Measurements from ENCODE around the gene NEO1.

Gene NEO1

DNA sequence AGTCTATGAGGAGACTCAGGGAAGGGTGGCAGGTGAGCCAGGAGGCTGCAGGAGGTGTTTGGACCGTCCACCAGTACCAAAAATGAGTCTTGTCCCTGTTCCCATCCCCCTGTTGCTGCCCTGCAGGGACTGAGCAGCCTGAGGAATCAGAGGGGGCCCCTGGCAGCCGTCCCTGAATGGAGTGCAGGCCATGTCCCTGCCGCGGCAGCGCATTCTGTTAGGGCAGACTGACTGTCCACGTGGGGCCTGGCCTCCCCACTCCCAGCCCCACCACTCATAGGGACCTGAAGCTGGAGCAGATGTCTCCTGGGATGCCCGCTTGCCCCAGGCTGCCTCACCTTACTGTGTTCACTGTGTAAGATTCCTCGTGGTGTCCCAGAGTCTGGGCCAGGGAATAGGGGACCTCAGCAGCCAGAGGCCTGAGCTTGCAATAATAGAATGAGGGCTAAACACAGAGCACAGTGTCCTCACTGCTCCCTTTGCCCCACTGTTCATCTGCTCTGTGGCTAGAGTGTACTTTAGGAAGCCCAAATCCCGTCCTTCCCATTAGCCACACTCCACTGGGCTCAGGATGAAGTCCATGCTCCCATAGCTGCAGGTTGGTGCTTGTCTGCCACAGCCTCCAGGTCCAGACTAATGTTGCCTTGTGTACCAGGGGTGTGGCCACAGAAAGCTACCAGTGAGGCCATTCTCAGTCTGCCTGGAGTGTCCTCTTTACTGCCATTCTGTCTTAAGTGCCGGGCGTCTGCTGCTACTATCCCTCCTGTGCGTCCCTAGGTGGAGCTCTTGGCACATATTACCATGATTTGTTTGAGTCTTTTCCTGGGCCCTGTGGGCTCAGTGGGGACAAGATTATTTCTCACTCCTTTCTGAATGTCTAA lies 253.3 kb downstream of the NEO1 start:
- peak; percentile 13 to 17 for DNase-seq (ENCODE audit: low read depth in 2 of 2)

DNA sequence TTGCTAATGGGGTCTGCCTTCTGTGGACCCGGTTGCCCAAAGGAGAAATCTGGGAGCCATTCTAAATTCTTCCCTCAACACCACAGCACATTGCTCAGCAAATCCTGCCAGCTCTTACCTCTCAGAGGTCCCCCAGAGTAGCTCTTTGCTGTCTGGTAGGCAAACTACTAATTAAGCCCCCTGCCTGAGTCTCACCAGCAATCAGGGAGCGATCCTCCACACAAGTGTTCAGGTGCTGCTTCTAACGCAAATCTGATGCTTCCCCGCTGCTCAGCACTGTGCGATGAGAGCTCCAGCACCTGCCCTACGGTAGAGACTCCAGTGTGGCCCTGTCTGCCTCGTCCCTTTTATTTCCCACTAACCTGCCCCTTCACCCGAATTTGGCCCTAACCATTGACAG lies 256.0 kb downstream of the NEO1 start:
- DNase-seq (ENCODE audit: low read depth in 2 of 2) = no peak

DNA sequence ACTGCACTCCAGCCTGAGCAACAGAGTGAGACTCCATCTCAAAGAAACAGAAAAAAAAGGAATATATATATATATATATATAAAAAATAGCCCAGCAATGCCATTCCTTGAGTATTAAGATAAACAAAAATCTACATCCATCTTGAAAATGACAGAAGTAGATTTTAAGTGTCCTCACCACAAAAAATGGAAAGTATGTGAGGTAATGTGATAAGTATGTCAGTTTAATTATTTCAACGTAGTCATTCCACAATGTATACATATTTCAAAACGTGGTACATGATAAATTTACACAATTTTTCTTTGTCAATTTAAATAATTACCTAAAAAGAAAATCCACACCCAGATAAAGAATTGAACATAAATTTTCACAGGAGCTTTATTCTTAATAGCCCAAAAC lies 261.6 kb downstream of the NEO1 start:
- peak in 1 of 2 experiments; percentile 10 for DNase-seq (ENCODE audit: low read depth in 2 of 2)

DNA sequence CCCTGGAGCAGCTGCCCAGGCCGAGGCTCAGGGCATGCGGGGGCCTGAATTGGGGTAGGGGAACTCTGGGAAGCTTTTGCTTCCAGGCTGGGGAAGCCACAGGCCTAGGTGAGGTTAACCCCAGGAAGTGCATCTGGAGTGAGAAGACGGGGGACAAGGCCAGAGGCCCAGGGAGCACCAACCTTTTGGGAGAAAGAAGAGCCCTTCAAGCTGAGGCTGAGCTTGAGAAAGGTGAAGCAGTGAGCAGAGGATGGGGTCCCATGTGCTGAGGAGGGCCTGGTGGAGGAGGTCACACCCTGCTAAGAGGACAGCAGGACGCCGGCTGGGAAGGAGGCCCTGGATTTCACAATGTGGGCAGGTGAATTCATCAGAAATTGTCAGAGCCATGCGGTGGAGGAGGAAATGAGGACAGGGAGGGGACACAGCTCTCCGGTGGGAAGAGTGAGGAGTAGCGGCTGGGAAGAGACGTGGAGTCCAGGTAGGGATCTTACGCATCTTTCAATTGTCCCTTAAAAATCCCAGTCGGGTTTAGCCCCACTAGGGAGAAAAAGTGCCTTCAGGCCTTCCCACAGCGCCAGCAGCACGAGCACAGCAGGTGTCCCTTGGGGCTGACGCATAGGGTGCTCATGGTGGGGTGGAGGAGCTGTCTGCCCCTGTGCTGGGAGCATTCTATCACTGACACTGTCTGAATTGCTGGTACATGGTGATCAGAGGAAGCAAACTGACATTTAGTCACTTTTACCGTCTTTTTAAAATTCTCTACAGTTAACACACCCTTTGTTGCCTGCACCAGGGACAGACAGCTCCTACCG lies 265.6 kb downstream of the NEO1 start:
- DNase-seq (ENCODE audit: low read depth in 2 of 2) = no peak

DNA sequence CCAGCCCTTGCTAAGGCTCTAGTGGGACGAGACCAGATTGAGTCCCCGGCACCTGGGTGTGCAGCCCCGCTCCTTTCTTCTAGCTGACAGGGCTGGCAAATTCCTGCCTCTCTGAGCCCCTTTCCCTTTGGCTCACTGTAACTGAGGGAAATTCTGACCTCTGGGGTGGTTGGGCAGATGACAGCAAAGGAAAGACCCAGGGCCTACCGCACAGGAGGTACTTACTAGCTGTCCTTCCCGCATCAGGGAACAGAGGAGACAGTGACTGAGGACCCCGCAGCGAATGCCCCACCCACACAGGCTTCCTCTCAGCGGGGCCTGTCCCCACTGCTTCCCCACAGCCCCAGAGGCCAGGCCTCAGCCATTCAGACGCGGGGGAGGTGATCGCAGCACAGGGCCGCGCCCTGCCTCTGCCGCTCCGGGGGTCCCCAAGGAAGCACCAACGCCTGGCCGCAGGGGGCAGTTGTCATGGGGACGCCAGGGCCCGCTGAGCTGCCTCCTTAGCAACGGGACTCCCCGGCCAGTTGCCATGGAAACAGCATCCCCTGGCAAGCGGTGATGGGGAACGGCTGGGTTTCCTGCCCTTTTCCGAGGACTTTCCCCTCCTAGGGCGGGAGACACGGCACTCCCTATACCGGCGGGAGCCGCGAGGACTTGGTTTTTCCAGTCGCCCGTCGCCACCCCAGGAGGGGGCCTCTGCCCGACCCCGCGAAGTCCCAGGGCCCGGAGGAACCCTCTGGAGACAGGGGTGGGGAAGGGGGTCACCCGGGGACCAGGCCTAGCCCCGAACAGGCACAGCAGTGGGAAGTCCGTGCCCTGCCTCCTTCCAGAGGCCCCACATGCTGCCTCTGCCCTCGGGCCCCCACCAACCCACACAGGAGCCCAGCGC lies 266.4 kb downstream of the NEO1 start:
- DNase-seq (ENCODE audit: low read depth in 2 of 2) = no peak

DNA sequence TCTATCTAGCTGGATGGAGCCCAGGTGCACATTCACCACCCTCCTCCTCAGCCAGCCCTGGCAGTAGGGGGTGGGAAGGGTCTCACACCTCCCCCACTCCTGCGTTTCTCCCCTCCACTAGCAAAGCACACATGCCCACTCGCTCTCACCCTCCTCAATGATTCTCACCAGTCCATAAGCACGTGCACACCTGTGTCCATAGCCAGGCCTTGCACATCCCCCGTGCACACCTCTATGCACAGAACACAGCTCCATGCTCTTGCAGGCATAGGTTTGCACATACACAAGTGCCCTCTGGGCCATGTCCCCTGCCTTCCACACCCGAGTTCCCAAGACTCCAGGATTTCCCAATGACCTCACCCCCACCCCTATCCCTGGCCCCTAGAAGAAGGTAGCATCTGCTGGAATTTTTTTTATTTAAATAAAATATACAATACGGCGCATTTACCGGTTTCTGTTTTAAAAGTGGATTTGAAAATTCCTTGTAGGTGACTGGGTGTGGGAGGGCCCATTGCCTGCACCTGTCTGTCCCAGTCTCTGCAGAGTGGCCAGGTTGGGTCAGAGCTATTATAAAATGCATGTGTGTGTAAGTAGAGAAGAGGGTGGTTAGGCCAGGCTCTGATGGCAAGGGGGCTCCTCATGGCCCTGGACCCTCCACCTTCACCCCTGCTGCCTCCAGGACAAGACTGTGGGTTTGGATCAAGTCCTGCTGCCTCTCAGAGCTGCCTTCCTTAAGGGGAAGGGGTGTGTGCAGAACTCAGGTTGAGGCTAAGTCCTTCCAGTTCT lies 267.4 kb downstream of the NEO1 start:
- no peak for DNase-seq (ENCODE audit: low read depth in 2 of 2)

DNA sequence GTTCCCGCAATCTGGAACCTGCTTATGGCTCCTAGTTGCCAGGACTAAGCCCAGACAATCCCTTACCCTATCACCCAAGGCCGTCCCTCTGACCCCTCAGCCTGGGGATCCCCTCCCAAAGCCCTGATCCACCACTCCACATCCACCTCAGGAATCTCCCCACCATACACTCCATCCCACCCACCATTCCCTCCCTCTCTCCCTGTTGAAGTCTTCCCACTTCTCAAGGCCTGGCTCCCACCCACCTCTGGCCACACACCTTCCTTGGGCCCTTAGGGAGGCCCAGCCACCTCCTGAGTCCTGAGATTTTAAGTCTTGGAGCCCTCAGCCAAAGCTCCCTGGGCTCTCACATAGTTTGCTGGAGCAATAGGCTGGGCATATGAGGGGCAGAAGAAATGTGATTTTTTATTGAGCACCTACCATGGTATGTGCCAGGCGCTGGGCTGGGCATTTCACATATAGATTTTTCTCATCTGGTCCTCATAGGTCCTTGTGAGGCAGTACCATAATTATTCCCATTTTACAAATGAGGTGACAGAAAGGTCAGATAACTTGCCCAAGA lies 268.4 kb downstream of the NEO1 start:
- no peak for DNase-seq (ENCODE audit: low read depth in 2 of 2)

DNA sequence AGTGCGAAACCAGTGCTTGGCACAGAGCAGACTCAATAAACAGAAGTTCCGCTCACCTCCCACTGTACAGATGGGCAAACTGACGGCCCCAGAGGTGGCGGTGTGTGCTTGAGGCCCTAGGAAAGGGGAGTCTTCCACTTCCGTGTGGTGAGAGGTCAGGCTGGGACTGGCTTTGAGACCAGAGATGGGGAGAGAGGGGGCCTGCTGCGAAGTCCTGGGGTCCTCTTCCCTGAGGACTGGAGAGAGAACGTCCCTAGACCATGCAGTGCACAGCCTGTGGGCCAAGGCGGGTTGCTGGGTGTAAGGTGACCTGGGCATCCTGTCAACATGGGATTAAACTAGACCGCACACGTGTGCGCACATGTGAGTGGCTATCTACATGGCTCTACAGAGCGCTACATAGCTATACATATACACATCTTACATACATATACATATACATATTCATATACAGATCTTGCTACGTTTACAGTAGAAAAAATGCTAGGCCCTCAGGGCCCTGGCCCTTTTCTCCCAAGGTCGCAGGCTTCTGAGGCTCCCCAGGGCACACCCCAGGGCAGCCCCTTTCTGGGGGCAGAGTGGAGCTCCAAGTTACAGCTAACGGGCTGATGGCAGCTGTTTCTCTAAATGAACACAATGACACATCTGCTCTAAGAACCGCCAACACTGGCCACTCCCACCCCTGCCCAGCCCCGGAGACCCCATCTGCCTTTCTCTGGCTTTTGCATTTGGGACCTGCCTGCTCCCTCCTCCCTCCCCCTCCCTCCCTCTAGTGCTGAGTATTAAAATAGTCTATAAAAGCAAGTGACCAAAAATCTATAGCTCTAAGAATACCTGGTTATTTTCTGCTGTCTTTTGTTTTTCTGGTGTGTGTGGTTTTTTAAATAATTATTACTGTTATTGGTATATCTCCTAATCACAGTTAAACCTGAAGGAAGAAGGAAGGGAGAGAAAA lies 269.5 kb downstream of the NEO1 start:
- no peak for DNase-seq (ENCODE audit: low read depth in 2 of 2)

DNA sequence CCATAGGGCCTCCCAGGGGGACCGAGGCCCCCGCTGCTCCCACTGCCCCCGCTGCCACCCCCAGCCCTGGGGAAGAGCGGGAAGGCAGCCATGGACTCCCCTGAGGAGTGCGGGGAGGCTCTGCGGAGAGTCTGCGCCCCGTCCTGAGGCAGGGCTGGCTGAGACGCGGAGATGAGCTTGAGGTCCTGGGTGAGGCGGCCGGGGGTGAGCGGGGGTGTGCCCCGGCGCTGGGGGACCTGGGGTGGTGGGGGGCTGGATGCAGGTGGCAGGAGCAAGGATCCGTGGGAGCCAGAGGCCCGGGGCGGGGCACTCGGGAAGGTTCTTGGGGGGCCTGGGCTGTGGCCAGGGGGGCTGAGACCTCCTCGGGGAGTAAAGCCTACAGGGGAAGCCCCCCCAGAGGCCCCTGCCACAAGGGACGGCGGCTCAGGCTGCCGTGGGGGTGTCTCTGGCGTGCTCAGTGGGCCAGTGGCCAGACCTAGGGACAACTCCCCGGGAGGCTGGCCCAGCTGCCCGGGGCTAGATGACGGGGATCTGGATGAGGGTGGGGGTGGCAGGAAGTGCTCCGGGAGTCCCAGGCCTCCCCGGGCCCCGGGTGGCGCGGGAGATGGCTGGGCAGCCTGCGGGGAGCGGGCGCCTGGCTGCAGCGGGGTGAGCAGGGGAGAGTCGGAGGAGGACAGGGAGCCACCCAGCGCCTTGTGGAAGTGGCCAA lies 270.6 kb downstream of the NEO1 start:
- DNase-seq (ENCODE audit: low read depth in 2 of 2) = no peak

DNA sequence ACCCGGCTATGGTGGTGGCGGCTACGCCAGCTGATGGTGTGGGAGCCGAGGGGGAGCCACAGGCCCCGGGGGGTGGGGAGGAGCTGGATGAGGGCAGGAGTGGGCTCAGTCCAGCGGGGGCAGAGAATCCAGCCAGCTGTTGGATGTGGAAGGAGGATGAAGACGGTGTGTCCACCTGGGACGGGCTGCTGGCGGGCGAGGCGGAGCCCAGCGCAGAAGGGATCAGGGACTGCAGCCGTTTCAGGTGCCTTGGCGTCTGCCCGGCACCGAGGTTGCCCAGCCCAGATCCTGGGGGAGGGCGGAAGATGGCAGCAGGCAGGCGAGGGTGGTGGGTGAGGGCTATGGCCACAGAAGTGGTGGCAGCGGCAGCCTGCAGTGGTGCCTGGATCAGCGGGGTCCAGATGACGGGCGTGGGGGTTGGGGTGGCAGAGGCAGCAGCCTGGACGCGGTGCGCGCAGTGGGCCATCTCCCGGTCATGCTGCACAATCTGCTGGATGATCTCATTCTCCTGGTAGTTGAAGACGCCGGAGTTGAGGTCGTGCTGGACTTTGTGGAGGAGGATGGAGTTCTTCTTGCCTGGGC lies 271.2 kb downstream of the NEO1 start:
- no peak for DNase-seq (ENCODE audit: low read depth in 2 of 2)

DNA sequence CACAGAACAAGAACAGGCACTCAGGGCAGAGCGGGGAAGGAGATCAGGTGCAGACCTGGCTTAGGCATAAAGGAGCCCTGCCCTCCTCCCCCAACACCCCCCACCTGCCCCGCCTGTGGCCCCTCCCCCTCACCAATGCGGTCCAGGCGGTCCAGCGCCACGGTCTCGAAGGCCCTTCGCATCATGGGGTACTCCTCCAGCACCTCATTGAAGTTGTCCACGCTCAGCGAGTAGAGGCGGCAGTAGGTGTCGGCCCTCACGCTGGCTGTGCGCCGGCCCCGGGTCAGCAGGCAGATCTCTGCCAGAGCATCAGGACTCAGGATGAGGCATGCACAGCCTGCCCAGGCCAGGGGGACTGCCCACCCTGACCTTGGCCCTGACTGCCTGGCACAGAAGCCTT lies 271.7 kb downstream of the NEO1 start:
- DNase-seq (ENCODE audit: low read depth in 2 of 2) = no peak

DNA sequence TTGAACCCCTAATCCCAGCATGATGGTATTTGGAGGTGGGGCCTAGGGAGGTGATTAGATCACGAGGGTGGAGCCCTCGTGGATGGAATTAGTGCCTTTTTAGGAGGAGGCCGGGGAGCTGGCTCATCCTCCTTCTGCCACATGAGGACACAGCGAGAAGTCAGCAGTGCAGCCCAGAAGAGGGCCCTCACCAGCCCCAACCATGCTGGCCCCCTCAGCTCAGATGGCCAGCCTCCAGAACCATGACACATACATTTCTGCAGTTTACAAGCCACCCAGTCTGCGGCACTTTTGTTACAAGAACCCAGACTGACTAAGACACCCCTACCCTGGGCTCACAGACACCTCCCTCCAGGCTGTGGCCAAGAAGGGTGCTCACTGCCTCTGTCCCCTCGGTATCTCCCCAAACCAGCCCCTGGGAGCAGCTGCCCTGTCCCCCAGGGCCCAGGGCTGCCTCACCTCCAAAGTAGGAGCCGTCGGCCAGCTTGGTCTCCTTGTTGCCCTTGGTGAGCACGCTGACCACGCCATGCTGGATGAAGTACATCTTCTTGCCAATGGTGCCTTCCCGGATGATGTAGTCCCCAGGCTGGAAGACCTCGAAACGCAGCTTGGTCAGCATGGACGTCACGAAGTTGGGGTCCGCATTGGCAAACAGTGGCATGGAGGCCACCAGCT lies 272.4 kb downstream of the NEO1 start:
- DNase-seq (ENCODE audit: low read depth in 2 of 2) = no peak

DNA sequence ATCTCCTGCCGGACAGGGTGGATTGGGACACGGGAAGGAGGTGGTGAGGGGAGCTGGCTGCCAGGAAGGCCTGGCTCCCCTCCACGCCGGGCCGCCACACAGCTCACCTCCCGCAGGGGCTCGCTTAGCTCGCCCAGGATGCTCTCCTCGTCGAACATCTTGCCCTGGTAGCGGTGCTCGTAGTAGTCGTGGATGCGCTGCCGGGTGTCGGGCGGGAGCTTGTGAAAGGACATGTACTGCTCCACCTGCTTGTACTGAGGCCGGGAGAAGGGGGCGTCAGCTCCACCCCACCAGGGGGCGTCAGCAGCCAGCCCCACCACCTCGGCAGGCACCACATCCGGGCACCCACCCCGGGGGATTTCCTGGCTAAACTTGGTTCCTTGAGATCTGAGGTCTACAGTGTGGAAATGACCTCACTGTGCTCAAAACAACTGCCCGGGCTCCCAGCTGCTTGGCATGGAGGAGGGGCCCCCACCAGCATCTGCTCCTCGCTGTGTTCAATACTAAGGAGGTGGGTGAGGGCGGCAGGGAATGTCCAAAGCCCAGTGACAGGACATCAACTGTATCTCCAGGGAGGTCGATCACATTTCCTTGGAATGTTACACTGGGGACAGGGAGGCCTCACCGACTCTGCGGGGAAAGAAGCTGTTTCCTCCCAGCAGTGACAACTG lies 273.1 kb downstream of the NEO1 start:
- DNase-seq (ENCODE audit: low read depth in 2 of 2) = no peak

DNA sequence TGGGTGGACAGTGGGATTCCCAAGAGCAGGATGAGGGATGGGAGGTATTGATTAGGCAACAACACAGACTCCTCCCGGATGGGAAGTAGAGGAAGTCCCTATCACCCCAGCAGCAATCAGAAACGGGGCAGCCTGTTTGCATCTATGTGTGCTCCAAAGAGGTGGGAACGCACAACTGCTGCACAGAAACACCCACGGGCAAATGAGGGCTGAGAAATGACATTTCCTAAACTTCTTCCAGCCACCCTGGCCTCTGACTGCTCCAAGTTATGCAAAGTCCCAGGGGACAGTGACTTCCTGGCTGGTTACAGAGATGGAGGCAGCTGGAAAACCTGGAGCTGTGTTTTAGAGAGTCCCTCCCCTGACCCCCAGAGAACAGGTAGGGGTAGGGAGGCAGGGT lies 273.9 kb downstream of the NEO1 start:
- DNase-seq (ENCODE audit: low read depth in 2 of 2) = no peak

DNA sequence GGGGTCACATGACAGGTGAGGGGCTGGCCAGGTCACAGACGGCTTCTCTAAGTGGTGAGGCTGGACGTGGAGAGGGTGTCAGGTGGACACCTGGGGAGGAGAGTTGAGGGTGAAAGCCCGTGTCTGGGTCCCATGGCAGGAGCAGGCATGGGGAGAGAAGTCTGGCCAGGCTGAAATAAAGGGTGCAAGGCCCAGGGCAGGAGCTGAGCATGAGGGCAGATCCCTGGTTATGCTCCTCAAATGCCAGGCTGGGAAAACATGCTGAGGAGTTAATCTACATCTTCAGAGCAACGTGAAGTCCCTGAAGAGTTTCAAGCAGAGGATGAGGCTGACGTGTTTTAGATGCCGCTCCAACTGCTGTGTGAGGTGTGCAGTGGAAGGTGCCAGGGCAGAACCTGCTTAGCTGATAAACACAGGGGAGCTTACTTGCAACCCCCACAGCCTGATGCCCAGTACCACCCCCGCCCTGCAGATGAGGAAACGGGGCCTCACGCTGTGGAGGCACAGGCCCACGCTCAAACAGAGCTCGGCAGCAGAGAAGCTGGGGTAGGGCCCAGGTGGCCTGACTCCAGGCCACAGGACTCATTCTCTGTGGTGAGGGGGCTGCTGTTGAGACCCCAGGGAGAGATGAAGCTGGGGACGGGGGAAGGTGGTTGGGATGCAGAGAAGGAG lies 276.0 kb downstream of the NEO1 start:
- no peak for DNase-seq (ENCODE audit: low read depth in 2 of 2)

DNA sequence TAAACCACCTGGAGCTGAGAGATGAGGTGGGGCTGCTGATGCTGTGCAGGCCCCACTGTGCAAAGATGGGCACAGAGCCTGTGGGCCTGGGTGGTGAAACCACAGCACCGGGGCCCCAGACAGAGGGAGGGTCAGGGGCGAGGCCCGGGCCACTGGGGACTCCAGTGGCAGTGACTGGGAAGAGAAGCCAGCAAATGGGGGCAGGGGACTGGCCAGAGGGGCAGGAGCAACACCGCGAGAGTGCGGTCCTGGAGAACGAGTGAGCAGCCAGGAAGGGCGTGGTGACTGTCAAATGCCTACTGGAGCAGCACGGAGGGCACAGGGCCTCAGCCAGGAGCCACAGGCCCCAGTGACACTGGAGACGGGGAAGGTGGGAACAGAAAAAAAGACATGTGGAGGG lies 276.7 kb downstream of the NEO1 start:
- no peak for DNase-seq (ENCODE audit: low read depth in 2 of 2)

Data from fibroblast of skin of left biceps (primary cell).